GM12801 (cell line): Measurements from ENCODE around the gene OR8D2.

Experiments
- CTCF ChIP-seq: IDR thresholded peaks from one replicate; pipeline ENCODE4 v1.5.1; 2011; ENCODE audit warnings: control low read depth; ENCODE audit not compliant: insufficient read length; ENCODE audit errors: extremely low read depth

The OR8D2 gene, protein sequence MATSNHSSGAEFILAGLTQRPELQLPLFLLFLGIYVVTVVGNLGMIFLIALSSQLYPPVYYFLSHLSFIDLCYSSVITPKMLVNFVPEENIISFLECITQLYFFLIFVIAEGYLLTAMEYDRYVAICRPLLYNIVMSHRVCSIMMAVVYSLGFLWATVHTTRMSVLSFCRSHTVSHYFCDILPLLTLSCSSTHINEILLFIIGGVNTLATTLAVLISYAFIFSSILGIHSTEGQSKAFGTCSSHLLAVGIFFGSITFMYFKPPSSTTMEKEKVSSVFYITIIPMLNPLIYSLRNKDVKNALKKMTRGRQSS

DNA sequence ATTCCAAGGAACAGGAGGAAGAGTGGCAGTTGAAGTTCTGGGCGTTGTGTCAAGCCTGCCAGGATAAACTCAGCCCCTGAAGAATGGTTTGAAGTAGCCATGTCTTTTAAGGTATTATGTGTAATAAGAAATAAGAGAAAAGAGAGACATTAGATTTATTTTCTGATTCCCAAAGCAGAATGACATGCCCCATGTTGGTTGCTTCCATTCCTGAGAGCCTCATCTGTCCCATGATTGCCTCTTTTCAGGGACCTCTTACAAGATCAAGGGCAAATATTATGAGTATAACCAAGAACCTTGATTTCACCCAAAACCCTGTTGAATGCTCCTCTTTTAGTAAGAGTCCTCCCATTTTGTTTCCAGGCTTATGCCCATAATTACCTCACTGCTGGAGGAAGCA, at the start of gene OR8D2:
OR8D2 (minus strand) TSS at position 101 of the 400 bp plus-strand sequence; CDS start at position 101, 0 bp downstream.
- TF ChIP-seq CTCF, result no peak

DNA sequence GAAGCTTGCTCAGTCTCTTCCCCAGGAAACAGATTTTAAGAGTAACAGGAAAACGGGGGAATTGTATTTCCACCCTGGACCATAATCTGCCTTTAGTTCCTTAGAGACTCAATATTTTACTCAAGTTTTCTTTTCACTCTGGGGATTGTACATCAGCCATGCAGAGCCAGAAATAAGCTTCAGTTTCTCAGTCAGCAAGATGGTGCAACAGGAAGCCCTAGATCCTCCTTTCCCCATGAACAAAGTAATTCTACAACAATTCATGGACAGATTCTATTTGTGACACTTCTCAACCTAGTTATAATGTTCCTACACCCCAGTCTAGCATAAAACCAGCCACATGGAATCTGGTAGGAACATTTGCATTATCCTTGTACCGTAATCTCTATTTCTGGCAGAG, 39.6 kb upstream of the OR8D2 start:
- TF ChIP-seq CTCF, result no peak

- no peak for TF ChIP-seq CTCF
Measured at GRCh38 chr11:124346311-124346955, 26.4 kb upstream of the OR8D2 start.

DNA sequence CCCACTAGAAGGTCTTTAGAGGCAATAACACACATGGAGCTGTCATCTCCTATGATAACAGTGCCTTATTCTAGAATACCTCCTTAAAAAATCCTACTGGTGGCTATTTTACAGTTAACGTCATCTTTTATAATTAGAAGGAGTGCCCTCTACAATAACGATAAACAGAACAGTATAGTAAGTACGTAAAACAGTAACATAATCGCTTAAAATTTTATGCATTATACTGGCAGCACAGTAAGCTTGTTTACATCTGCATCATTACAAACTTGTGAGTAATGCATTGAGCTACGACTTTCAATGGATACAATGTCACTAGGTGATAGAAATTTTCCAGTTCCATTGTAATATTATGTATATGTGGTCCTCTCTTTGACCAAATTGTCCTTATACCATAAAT, 24.3 kb upstream of the OR8D2 start:
- no peak for TF ChIP-seq CTCF

DNA sequence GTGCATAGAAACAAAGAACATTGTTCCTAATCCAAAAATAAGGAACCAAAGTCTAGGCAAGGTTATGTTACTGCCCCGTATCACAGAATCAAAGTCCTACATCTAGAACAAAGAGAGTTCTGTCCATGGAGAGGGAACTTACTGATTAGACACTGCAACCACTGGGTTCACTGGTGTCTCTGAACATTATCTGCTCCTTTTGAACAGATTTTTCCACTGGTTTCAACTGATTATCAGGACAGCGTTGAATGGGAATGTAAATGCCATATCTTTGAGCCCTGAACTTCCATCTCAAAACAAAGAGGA, 20.1 kb upstream of the OR8D2 start:
- TF ChIP-seq CTCF, result no peak

DNA sequence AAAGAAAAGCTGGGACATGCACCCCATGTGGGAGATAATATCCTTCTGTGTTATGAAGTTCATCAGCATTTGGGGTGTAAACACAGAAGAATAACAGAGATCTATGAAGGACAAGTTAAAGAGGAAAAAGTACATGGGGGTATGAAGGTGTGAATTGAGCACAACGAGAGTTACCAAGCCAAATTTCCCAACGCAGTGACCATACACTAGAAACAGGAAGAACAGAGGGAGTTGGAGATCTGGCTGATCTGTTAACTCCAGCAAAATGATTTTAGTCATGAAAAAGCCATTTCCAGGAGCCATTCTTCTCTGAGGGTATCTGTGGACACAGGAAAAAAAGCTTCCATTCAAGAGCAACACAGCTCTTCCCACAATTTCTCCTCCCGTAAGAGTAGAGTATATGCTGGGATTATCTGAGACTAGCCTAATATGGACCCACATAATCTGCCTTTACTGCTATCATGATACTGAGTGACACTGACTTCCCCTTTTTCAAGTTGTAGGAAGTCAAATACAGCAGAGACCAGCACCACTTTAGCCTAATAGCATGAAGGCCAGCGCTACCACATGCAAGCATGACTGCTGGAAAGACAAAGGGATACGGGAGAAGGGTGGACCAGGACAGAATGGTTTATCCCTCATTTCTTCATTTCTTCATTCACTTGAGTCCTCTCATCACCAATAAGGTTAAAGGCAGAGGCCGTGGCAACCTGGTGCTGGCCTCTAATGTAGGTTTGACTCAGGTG, 19.6 kb upstream of the OR8D2 start:
- no peak for TF ChIP-seq CTCF

DNA sequence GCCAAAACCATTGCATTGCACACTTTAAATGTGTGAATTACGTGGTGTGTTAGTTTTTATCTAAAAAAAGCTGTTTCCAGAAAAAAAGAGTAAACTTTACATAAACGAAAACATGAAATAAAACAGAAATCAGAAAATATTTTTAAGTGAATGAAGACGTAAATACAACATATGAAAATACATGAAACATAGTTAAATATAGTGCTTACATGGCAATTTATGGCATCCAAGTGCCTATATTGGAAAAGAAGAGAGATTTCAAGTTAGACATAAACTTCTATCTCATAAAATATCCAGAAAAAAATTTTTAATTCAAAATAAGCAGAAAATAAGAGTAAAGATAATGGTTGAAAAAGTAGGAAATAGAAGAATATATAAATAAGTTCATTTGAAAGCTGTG, 11.9 kb upstream of the OR8D2 start:
- no peak for TF ChIP-seq CTCF
